Endothelial cell of umbilical vein (primary cell): ENCODE measurements around the gene TAOK1. TPM values are rescaled to one million over a fixed set of nuclear protein-coding genes. Genes with fewer than 3 reads are reported as not detected.

ENCODE experiments used
- BruUV-seq: library from RNA; stranded (reverse); fragments of 400-500 nt; replicated peaks from 2 replicates; lab custom pipeline; 2021; lab: Mats Ljungman, UMichigan
- CTCF ChIA-PET: fragments of 300-600, 350-600 bp; sonication (Branson Sonifier 250); formaldehyde crosslinking; loops from one replicate; lab custom pipeline; 2021; ENCODE audit warnings: antibody characterized with exemption, inconsistent platforms; lab: Charles Lee
- POLR2A ChIA-PET: fragments of 300-600, 350-600 bp; sonication (Branson Sonifier 250); formaldehyde crosslinking; loops from one replicate; lab custom pipeline; 2021; ENCODE audit warnings: antibody characterized with exemption, inconsistent platforms; lab: Charles Lee
- DNase-seq: peaks from one replicate; pipeline ENCODE4 v3.0.0-alpha.2; 2011; ENCODE audit warnings: low read depth, low spot score
- FAIRE-seq: peaks from 2 replicates; lab custom pipeline; 2011; peaks lifted over from hg19 to GRCh38; lab: Jason Lieb, UNC
- H2AFZ ChIP-seq: 2 replicates; pipeline ENCODE4 v1.6.0; 2012; ENCODE audit warnings: low read depth, low read length, control low read depth, inconsistent platforms
- H3K27ac ChIP-seq: 2 replicates; pipeline ENCODE4 v1.5.1; 2011; ENCODE audit warnings: low read depth, mild to moderate bottlenecking, control low read depth, low read length, moderate library complexity; ENCODE audit not compliant: insufficient read depth
- H3K27me3 ChIP-seq, 2 experiments: 2 replicates each; pipeline versions ENCODE4 v1.6.0 to v1.6.1; 2011; ENCODE audit warnings: low read length in 2 of 2, mixed read lengths in 1 of 2; ENCODE audit not compliant: control insufficient read depth in 2 of 2, insufficient read depth in 2 of 2
- H3K36me3 ChIP-seq, 2 experiments: 2 replicates in 1 of 2; 3 replicates in 1 of 2; pipeline ENCODE4 v1.5.1; 2011; ENCODE audit warnings: low read length in 2 of 2, mild to moderate bottlenecking in 1 of 2, moderate library complexity in 1 of 2; ENCODE audit not compliant: control insufficient read depth in 2 of 2, insufficient read depth in 2 of 2; ENCODE audit errors: extremely low read depth in 1 of 2
- H3K4me1 ChIP-seq: 3 replicates; pipeline ENCODE4 v1.5.1; 2011; ENCODE audit warnings: mild to moderate bottlenecking, low read length; ENCODE audit not compliant: control insufficient read depth, insufficient read depth; ENCODE audit errors: extremely low read depth
- H3K4me2 ChIP-seq: 2 replicates; pipeline ENCODE4 v1.6.1; 2011; ENCODE audit warnings: low read length, control low read depth, mixed read lengths; ENCODE audit not compliant: insufficient read depth
- H3K4me3 ChIP-seq, 3 experiments: fragments of 200-600 bp in 1 of 3; sonication (generic), shearing (Covaris generic) in 1 of 3; replicated peaks in 1 of 3; 2 replicates each; pipeline ENCODE4 v1.5.1; 2011 to 2016; ENCODE audit warnings: control low read depth in 3 of 3, low read length in 3 of 3, mild to moderate bottlenecking in 2 of 3, inconsistent platforms in 1 of 3, low read depth in 1 of 3, moderate library complexity in 1 of 3; ENCODE audit not compliant: insufficient read depth in 1 of 3
- H3K79me2 ChIP-seq: 2 replicates; pipeline ENCODE4 v1.6.0; 2012; ENCODE audit warnings: low read length, inconsistent platforms; ENCODE audit not compliant: control insufficient read depth, insufficient read depth
- H3K9ac ChIP-seq: replicated peaks from 2 replicates; pipeline ENCODE3; 2011; ENCODE audit warnings: low read length, control low read depth; ENCODE audit not compliant: insufficient read depth; ENCODE audit errors: extremely low read depth
- H3K9me1 ChIP-seq: replicated peaks from 3 replicates; pipeline ENCODE4 v1.6.0; 2011; ENCODE audit warnings: mild to moderate bottlenecking, low read length; ENCODE audit not compliant: control insufficient read depth, insufficient read depth; ENCODE audit errors: extremely low read depth
- H3K9me3 ChIP-seq: replicated peaks from 2 replicates; pipeline ENCODE4 v1.5.1; 2012; ENCODE audit warnings: low read length, inconsistent platforms; ENCODE audit not compliant: control insufficient read depth, insufficient read depth
- H4K20me1 ChIP-seq: replicated peaks from 2 replicates; pipeline ENCODE3; 2011; ENCODE audit warnings: mild to moderate bottlenecking, low read length; ENCODE audit not compliant: control insufficient read depth, insufficient read depth; ENCODE audit errors: extremely low read depth
- CTCF ChIP-seq, 2 donors: IDR thresholded peaks; 1 replicate in 1 of 2; 2 replicates in 1 of 2; pipeline ENCODE4 v1.5.1; 2011; ENCODE audit warnings: low read length in 2 of 2, mild to moderate bottlenecking in 2 of 2, moderate library complexity in 2 of 2, control low read depth in 1 of 2, inconsistent platforms in 1 of 2, low read depth in 1 of 2; ENCODE audit not compliant: insufficient read depth in 1 of 2; ENCODE audit errors: extremely low read depth in 1 of 2
- EZH2 ChIP-seq: IDR thresholded peaks from 2 replicates; pipeline ENCODE4 v1.6.1; 2012; ENCODE audit warnings: borderline replicate concordance, low read depth, mild to moderate bottlenecking, moderate library complexity, low read length, inconsistent platforms; ENCODE audit not compliant: severe bottlenecking
- FOS ChIP-seq: IDR thresholded peaks from 2 replicates; pipeline ENCODE4 v1.6.1; 2011; ENCODE audit warnings: mild to moderate bottlenecking, low read length, moderate library complexity, borderline replicate concordance; ENCODE audit not compliant: insufficient read depth
- GATA2 ChIP-seq: IDR thresholded peaks from 2 replicates; pipeline ENCODE4 v1.7.0; 2011; ENCODE audit warnings: low read depth, mild to moderate bottlenecking, moderate library complexity, mixed read lengths, low read length; ENCODE audit not compliant: insufficient read length, insufficient read depth
- JUN ChIP-seq: IDR thresholded peaks from 2 replicates; pipeline ENCODE4 v1.6.1; 2011; ENCODE audit warnings: borderline replicate concordance, low read depth; ENCODE audit not compliant: insufficient read length, insufficient read depth
- MAX ChIP-seq: IDR thresholded peaks from 2 replicates; pipeline ENCODE4 v1.6.1; 2011; ENCODE audit not compliant: insufficient read depth, insufficient read length
- MYC ChIP-seq: IDR thresholded peaks from one replicate; pipeline ENCODE4 v1.6.1; 2011; ENCODE audit warnings: mild to moderate bottlenecking, low read depth, low read length
- POLR2A ChIP-seq: IDR thresholded peaks from 2 replicates; pipeline ENCODE4 v1.6.1; 2012; ENCODE audit warnings: low read depth, mild to moderate bottlenecking, control low read depth, low read length
- POLR2AphosphoS5 ChIP-seq: IDR thresholded peaks from 2 replicates; pipeline ENCODE4 v1.6.1; 2012; ENCODE audit warnings: low read depth, mild to moderate bottlenecking, control low read depth, low read length, moderate library complexity; ENCODE audit not compliant: insufficient read depth
- dilution Hi-C: fragments of 300-500 bp; cut with MboI; formaldehyde crosslinking; loops from one replicate; pipeline ENCODE4 v1.15.0; 2019; ENCODE audit warnings: low sequenced_read_pairs; ENCODE audit not compliant: extremely low pct_ligation_motif_present
- intact Hi-C: fragments of 100-400 bp; cut with micrococcal nuclease; formaldehyde crosslinking; loops from one replicate; pipeline ENCODE4 v1.10.0; 2022
- polyA plus RNA-seq, 4 experiments: library from polyadenylated mRNA; depleted of rRNA in 3 of 4; stranded (reverse) in 3 of 4; unstranded in 1 of 4; fragments of >200 nt; gene quantifications; 2 replicates each; pipeline versions ENCODE4 v1.2.1 to v1.2.3, GENCODE V29; 2011 to 2012; ENCODE audit warnings: missing spikeins in 1 of 4
- total RNA-seq: library from RNA; stranded (reverse); gene quantifications from 2 replicates; pipeline ENCODE4 v1.2.3, GENCODE V29; 2021

Gene TAOK1
- total and polyA plus RNA-seq, 2 donors (not counting 3 experiments of a cell fraction or from before 2014, with no cell fraction given): 11.0 to 82.2 TPM

GRCh38 chr17:29544066-29544465 is 153.9 kb downstream of the TAOK1 start:
- Histone ChIP-seq H3K9me3 (no peaks in the 10 kb centered on the region), H3K9me1 (no peaks in the 10 kb centered on the region), H4K20me1 (no peaks in the 10 kb centered on the region), H3K9ac (no peak overlapping the region), H3K36me3 (peaks cover 6 to 10% of the 10 kb centered on the region in 2 experiments), H3K4me2 (no peak overlapping the region), H3K4me3 (no peak overlapping the region), H3K27me3 (no peaks in the 10 kb centered on the region), H2AFZ (no peak overlapping the region), H3K4me1 (no peaks in the 10 kb centered on the region), H3K79me2 (no peaks in the 10 kb centered on the region), H3K27ac (no peak overlapping the region)
- dilution Hi-C loops: no loop called here
- DNase-seq (no peak), FAIRE-seq (no peak)
- TF ChIP-seq POLR2A (no peak), GATA2 (no peak), MAX (no peak), CTCF (IDR thresholded peaks at IDR 0.05; ENCODE audit: extremely low read depth in 1 of 2, insufficient read depth in 1 of 2, low read depth in 1 of 2, low read length in 2 of 2) (no peak), JUN (no peak), MYC (no peak), FOS (no peak), EZH2 (no peak), POLR2AphosphoS5 (no peak)
- CTCF ChIA-PET: no interaction called here
- BruUV-seq: no TSS peak
- intact Hi-C loops: no loop called here
- POLR2A ChIA-PET: no interaction called here
